Loucy (cell line): Measurements from ENCODE around the gene NRSN1.

Source experiments
- H2AFZ ChIP-seq: fragments of 200-600 bp; sonication (generic); 2 replicates; pipeline ENCODE4 v1.6.0; 2016; ENCODE audit warnings: antibody characterized with exemption, mild to moderate bottlenecking, low read length, moderate library complexity
- H3F3A ChIP-seq: fragments of 200-600 bp; 2 replicates; pipeline ENCODE4 v1.6.0; 2016; ENCODE audit warnings: antibody characterized with exemption, low read depth, mild to moderate bottlenecking
- H3K27me3 ChIP-seq: fragments of 200-600 bp; sonication (generic); 2 replicates; pipeline ENCODE4 v1.6.1; 2014; ENCODE audit warnings: low read length, mild to moderate bottlenecking; ENCODE audit not compliant: insufficient read depth, poor library complexity, severe bottlenecking
- H3K36me3 ChIP-seq: fragments of 200-600 bp; sonication (generic); 2 replicates; pipeline ENCODE4 v1.6.1; 2016; ENCODE audit warnings: low read length; ENCODE audit not compliant: insufficient read depth
- H3K4me1 ChIP-seq: fragments of 200-600 bp; sonication (generic); 2 replicates; pipeline ENCODE4 v1.5.1; 2014; ENCODE audit warnings: low read length, mild to moderate bottlenecking; ENCODE audit not compliant: insufficient read depth, poor library complexity, severe bottlenecking
- H3K4me2 ChIP-seq: fragments of 200-600 bp; sonication (generic); 2 replicates; pipeline ENCODE4 v1.6.0; 2014; ENCODE audit warnings: antibody characterized with exemption, low read length, low read depth, mild to moderate bottlenecking; ENCODE audit not compliant: poor library complexity, severe bottlenecking
- H3K4me3 ChIP-seq: fragments of 200-600 bp; sonication (generic); 2 replicates; pipeline ENCODE4 v1.5.1; 2014; ENCODE audit warnings: low read length, mild to moderate bottlenecking, mixed read lengths; ENCODE audit not compliant: poor library complexity, severe bottlenecking
- H3K79me2 ChIP-seq: fragments of 200-600 bp; sonication (generic); 2 replicates; pipeline ENCODE4 v1.6.1; 2014; ENCODE audit warnings: low read length; ENCODE audit not compliant: insufficient read depth
- H3K9ac ChIP-seq: fragments of 200-600 bp; sonication (generic); 2 replicates; pipeline ENCODE4 v1.6.0; 2014; ENCODE audit warnings: mild to moderate bottlenecking, low read depth, low read length, moderate library complexity; ENCODE audit not compliant: poor library complexity, severe bottlenecking
- H3K9me2 ChIP-seq: fragments of 200-600 bp; sonication (generic); replicated peaks from 2 replicates; pipeline ENCODE4 v1.6.1; 2016; ENCODE audit warnings: low read depth, low read length, mixed read lengths
- H3K9me3 ChIP-seq: fragments of 200-600 bp; sonication (generic); 2 replicates; pipeline ENCODE4 v1.6.1; 2014; ENCODE audit warnings: mild to moderate bottlenecking, antibody characterized with exemption, low read length, low read depth; ENCODE audit not compliant: insufficient read depth
- H4K20me1 ChIP-seq: fragments of 200-600 bp; sonication (generic); 2 replicates; pipeline ENCODE4 v1.6.0; 2014; ENCODE audit warnings: antibody characterized with exemption, low read length, mild to moderate bottlenecking; ENCODE audit not compliant: insufficient read depth, poor library complexity, severe bottlenecking
- EZH2phosphoT487 ChIP-seq: fragments of 200-600 bp; IDR thresholded peaks from 2 replicates; pipeline ENCODE4 v1.6.1; 2018; ENCODE audit warnings: antibody characterized with exemption, mild to moderate bottlenecking, moderate library complexity, borderline replicate concordance
- TF ChIP-seq, protein P1 (sequence below): fragments of 200-600 bp; sonication (generic); conservative IDR thresholded peaks from 2 replicates; pipeline ENCODE4 v1.5.1; 2014; ENCODE audit warnings: mild to moderate bottlenecking, antibody characterized with exemption, low read length

The NRSN1 gene

DNA sequence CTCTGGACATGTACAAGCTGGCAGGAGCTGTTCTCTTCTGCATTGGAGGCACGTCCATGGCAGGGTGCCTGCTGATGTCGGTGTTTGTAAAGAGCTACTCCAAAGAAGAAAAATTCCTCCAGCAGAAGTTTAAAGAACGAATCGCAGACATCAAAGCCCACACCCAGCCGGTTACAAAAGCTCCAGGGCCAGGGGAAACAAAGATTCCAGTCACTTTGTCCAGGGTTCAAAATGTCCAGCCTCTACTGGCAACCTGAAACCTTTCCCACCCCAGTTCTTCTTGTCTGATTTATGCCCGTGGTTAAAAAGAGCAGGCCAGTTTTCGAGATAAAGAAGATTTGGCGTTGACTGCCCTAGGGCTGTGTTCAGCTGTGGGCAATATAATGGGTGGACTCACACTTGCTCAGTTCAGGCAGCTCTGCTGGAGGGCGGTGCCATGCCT, 19.7 kb downstream of the NRSN1 start:
- Histone ChIP-seq H3K79me2 (no peaks in the 10 kb centered on the region), H3K36me3 (no peaks in the 10 kb centered on the region), H3F3A (no peaks in the 10 kb centered on the region), H3K27me3 (no peaks in the 10 kb centered on the region), H3K9ac (no peak overlapping the region), H3K4me3 (no peak overlapping the region), H3K9me2 (no peaks in the 10 kb centered on the region), H3K9me3 (no peaks in the 10 kb centered on the region), H4K20me1 (no peaks in the 10 kb centered on the region), H3K4me1 (no peaks in the 10 kb centered on the region), H2AFZ (no peak overlapping the region), H3K4me2 (no peak overlapping the region)
- TF ChIP-seq, protein P1, sequence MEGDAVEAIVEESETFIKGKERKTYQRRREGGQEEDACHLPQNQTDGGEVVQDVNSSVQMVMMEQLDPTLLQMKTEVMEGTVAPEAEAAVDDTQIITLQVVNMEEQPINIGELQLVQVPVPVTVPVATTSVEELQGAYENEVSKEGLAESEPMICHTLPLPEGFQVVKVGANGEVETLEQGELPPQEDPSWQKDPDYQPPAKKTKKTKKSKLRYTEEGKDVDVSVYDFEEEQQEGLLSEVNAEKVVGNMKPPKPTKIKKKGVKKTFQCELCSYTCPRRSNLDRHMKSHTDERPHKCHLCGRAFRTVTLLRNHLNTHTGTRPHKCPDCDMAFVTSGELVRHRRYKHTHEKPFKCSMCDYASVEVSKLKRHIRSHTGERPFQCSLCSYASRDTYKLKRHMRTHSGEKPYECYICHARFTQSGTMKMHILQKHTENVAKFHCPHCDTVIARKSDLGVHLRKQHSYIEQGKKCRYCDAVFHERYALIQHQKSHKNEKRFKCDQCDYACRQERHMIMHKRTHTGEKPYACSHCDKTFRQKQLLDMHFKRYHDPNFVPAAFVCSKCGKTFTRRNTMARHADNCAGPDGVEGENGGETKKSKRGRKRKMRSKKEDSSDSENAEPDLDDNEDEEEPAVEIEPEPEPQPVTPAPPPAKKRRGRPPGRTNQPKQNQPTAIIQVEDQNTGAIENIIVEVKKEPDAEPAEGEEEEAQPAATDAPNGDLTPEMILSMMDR = no peak
- TF ChIP-seq EZH2phosphoT487 = no peak

DNA sequence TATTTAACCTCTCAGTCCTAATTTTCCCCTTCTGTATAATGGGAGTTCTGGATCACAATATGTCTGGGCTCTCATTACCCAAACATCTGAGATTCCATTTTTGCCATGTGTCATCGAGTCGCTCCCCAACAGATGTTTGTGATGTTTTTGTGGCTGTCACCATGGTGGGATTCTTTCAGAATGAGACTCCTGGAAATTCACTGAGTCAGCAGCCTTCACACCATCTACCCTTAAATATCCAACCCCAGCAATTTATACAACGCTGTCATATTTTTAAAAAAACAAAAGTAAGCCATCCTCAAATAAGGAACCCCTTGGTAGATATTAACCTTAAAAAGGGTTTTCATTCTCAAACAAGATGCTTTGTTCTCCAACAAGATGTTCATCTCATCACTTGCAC, 20.9 kb downstream of the NRSN1 start:
- Histone ChIP-seq H3K4me1 (no peaks in the 10 kb centered on the region), H4K20me1 (no peaks in the 10 kb centered on the region), H2AFZ (no peak overlapping the region), H3K9ac (no peak overlapping the region), H3K9me2 (no peaks in the 10 kb centered on the region), H3K36me3 (no peaks in the 10 kb centered on the region), H3F3A (no peaks in the 10 kb centered on the region), H3K4me2 (no peak overlapping the region), H3K27me3 (no peaks in the 10 kb centered on the region), H3K4me3 (no peak overlapping the region), H3K79me2 (no peaks in the 10 kb centered on the region), H3K9me3 (no peaks in the 10 kb centered on the region)
- TF ChIP-seq, protein P1 = no peak
- no peak for TF ChIP-seq EZH2phosphoT487

DNA sequence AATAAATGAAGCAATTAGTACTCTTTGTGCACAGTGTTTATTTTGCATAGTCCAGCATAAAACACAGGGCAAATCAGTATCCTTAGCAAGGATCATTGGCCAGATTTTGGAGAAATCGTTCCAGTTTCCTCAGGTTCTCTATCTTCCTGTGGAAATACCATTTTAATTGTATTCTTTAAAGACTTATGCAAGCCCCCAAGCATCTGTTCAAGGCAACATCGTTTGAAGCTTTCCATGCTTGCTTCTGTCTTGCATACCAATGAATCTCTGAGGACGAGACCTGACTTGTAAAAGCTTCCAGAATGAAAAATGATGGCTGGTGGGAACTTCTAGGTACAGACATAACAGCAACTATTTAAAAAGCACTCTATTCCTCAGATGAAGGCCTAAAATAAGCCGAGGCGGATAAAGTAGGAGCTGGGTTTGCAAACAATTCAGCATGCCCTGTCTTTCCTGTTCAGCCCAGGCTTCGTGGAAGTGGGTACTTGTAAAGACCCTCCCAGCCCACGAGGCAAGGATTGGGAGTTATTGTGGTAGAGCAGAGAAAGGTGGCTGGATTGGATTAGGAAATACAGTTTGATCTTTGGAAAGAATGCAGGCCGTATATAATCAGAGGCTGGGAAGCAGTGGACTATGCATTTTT, 21.6 kb downstream of the NRSN1 start:
- no peaks in the 10 kb centered on the region for H3K9me2 ChIP-seq
- H3K27me3 ChIP-seq = no peaks in the 10 kb centered on the region
- H3K4me3 ChIP-seq = no peak overlapping the region
- no peaks in the 10 kb centered on the region for H3K4me1 ChIP-seq
- no peaks in the 10 kb centered on the region for H4K20me1 ChIP-seq
- H3K36me3 ChIP-seq = no peaks in the 10 kb centered on the region
- TF ChIP-seq EZH2phosphoT487 = no peak
- TF ChIP-seq, protein P1 = no peak
- no peaks in the 10 kb centered on the region for H3K9me3 ChIP-seq
- H3F3A ChIP-seq = no peaks in the 10 kb centered on the region
- H3K79me2 ChIP-seq = no peaks in the 10 kb centered on the region
- no peak overlapping the region for H3K9ac ChIP-seq
- no peak overlapping the region for H2AFZ ChIP-seq
- H3K4me2 ChIP-seq = no peak overlapping the region
